CD4-positive, CD25-positive, alpha-beta regulatory T cell (primary cell): Measurements from ENCODE around the gene HSPB1. TPM values are rescaled to one million over a fixed set of nuclear protein-coding genes. Genes with fewer than 3 reads are reported as not detected.
"Not testable (repeated sequence)": the region's sequence is repeated elsewhere in the genome, so short reads cannot be mapped to it uniquely, and the experiment has no call there.

ENCODE experiments used
- ATAC-seq, 2 donors: fragments of 150-1000 bp; cut with Tn5 transposase; one replicate each; pipeline ENCODE4 v1.10.0; 2021; ENCODE audit warnings: low read depth in 2 of 2, moderate number of reproducible peaks in 2 of 2, moderate library complexity in 1 of 2
- DNase-seq, 3 donors: peaks; one replicate each; pipeline versions ENCODE4 v3.0.0 to v3.0.0-alpha.2; 2012 to 2022; ENCODE audit warnings: mixed read lengths in 1 of 3
- H3K27ac ChIP-seq: one replicate; pipeline ENCODE4 v1.7.0; 2013; ENCODE audit warnings: mild to moderate bottlenecking, low read length; ENCODE audit not compliant: insufficient read depth, poor library complexity, severe bottlenecking
- H3K27me3 ChIP-seq: one replicate; pipeline ENCODE4 v1.7.0; 2013; ENCODE audit warnings: low read length; ENCODE audit not compliant: control insufficient read depth, insufficient read depth
- H3K36me3 ChIP-seq: one replicate; pipeline ENCODE4 v1.7.0; 2013; ENCODE audit warnings: mild to moderate bottlenecking, low read length, moderate library complexity; ENCODE audit not compliant: control insufficient read depth, insufficient read depth
- H3K4me1 ChIP-seq: 2 replicates; pipeline ENCODE4 v1.7.0; 2013; ENCODE audit warnings: mild to moderate bottlenecking, low read length; ENCODE audit not compliant: insufficient read depth, control insufficient read depth, poor library complexity, severe bottlenecking
- H3K4me3 ChIP-seq: one replicate; pipeline ENCODE4 v1.7.0; 2013; ENCODE audit warnings: low read depth, mild to moderate bottlenecking, low read length, moderate library complexity
- H3K9me3 ChIP-seq, 2 experiments: 1 replicate in 1 of 2; 2 replicates in 1 of 2; pipeline ENCODE4 v1.7.0; 2013; ENCODE audit warnings: low read length in 2 of 2, mild to moderate bottlenecking in 1 of 2, moderate library complexity in 1 of 2; ENCODE audit not compliant: control insufficient read depth in 2 of 2
- H3K27ac Mint-ChIP-seq, 3 donors: one replicate each; pipeline ENCODE4 v1.8.0; 2020 to 2022; ENCODE audit warnings: mild to moderate bottlenecking in 3 of 3, mixed read lengths in 3 of 3, moderate library complexity in 2 of 3
- H3K27me3 Mint-ChIP-seq: one replicate; pipeline ENCODE4 v1.8.0; 2022; ENCODE audit warnings: mild to moderate bottlenecking, mixed read lengths
- H3K36me3 Mint-ChIP-seq: one replicate; pipeline ENCODE4 v1.8.0; 2020; ENCODE audit warnings: mixed read lengths
- H3K4me1 Mint-ChIP-seq, 4 donors: one replicate each; pipeline ENCODE4 v1.8.0; 2020 to 2022; ENCODE audit warnings: mixed read lengths in 4 of 4, mild to moderate bottlenecking in 1 of 4
- H3K4me3 Mint-ChIP-seq, 4 donors: one replicate each; pipeline ENCODE4 v1.8.0; 2020 to 2022; ENCODE audit warnings: mild to moderate bottlenecking in 4 of 4, mixed read lengths in 4 of 4, moderate library complexity in 3 of 4
- H3K9me3 Mint-ChIP-seq, 7 donors: one replicate each; pipeline ENCODE4 v1.8.0; 2020 to 2022; ENCODE audit warnings: mixed read lengths in 7 of 7, mild to moderate bottlenecking in 3 of 7, moderate library complexity in 2 of 7
- polyA plus RNA-seq, 4 donors: library from polyadenylated mRNA; unstranded; fragments of 300-500 nt; fragmentation: Illumina TruSeq; gene quantifications; one replicate each; pipeline ENCODE4 v1.2.3, GENCODE V29; 2021
- total RNA-seq: library from RNA; stranded (reverse); gene quantifications from one replicate; pipeline ENCODE4 v1.2.3, GENCODE V29; 2022

HSPB1 gene
- total and polyA plus RNA-seq, 5 donors from 2014 or later = 23.0 to 81.2 (median 51.0) TPM

- no peaks in the 10 kb centered on the region for H3K36me3 ChIP-seq
- Mint-ChIP-seq H3K27ac (peak overlapping the region in 1 of 3 donors; percentile 8), H3K36me3 (no peaks in the 10 kb centered on the region), H3K27me3 (peaks cover 37% of the 10 kb centered on the region), H3K9me3 (peaks cover 0 to 2% (median 0%) of the 10 kb centered on the region in 7 donors), H3K4me1 (peaks cover 0 to 9% (median 0%) of the 10 kb centered on the region in 4 donors), H3K4me3 (no peak overlapping the region)
- ATAC-seq = peak in 1 of 2 donors; percentile 22
- no peaks in the 10 kb centered on the region for H3K9me3 ChIP-seq
- H3K27me3 ChIP-seq = peaks cover 3% of the 10 kb centered on the region
- H3K4me3 ChIP-seq = no peak overlapping the region
- peak in 1 of 3 donors; percentile 40 for DNase-seq
- H3K4me1 ChIP-seq = peaks cover 14% of the 10 kb centered on the region
- H3K27ac ChIP-seq = no peak overlapping the region
Observed at GRCh38 chr7:76262683-76263402, 39.6 kb upstream of the HSPB1 start.

- H3K4me1 Mint-ChIP-seq = peaks cover 0 to 14% (median 2%) of the 10 kb centered on the region in 4 donors
- no peak for DNase-seq
- no peak overlapping the region for H3K4me3 Mint-ChIP-seq
- H3K27me3 Mint-ChIP-seq = peaks cover 30% of the 10 kb centered on the region
- peaks cover 0 to 2% (median 0%) of the 10 kb centered on the region in 7 donors for H3K9me3 Mint-ChIP-seq
- H3K27ac Mint-ChIP-seq = no peak overlapping the region
- Histone ChIP-seq H3K4me1 (peaks cover 6% of the 10 kb centered on the region), H3K4me3 (no peak overlapping the region), H3K27me3 (peaks cover 3% of the 10 kb centered on the region), H3K27ac (no peak overlapping the region), H3K36me3 (no peaks in the 10 kb centered on the region), H3K9me3 (no peaks in the 10 kb centered on the region)
- ATAC-seq = no peak
- no peaks in the 10 kb centered on the region for H3K36me3 Mint-ChIP-seq
Observed at GRCh38 chr7:76265299-76265698, 37.2 kb upstream of the HSPB1 start.

- H3K9me3 Mint-ChIP-seq = no peaks in the 10 kb centered on the region
- peaks cover 0 to 11% (median 2%) of the 10 kb centered on the region in 4 donors for H3K4me1 Mint-ChIP-seq
- H3K27ac Mint-ChIP-seq = no peak overlapping the region
- H3K27me3 Mint-ChIP-seq = peaks cover 33% of the 10 kb centered on the region
- ATAC-seq (no peak), DNase-seq (no peak)
- H3K9me3 ChIP-seq = no peaks in the 10 kb centered on the region
- H3K27me3 ChIP-seq = peaks cover 3% of the 10 kb centered on the region
- H3K4me3 Mint-ChIP-seq = peak overlapping the region in 2 of 4 donors; percentile 21 to 54
- H3K4me3 ChIP-seq = no peak overlapping the region
- peaks cover 6% of the 10 kb centered on the region for H3K4me1 ChIP-seq
- H3K27ac ChIP-seq = no peak overlapping the region
- H3K36me3 Mint-ChIP-seq = no peaks in the 10 kb centered on the region
- no peaks in the 10 kb centered on the region for H3K36me3 ChIP-seq
Observed at GRCh38 chr7:76267107-76267893, 35.2 kb upstream of the HSPB1 start.

GRCh38 chr7:76267894-76268183, 34.6 kb upstream of the HSPB1 start:
- H3K27ac ChIP-seq = no peak overlapping the region
- H3K4me3 ChIP-seq = no peak overlapping the region
- Mint-ChIP-seq H3K27ac (peak overlapping the region in 1 of 3 donors; percentile 48), H3K4me1 (peaks cover 0 to 11% (median 2%) of the 10 kb centered on the region in 4 donors), H3K4me3 (no peak overlapping the region), H3K36me3 (no peaks in the 10 kb centered on the region), H3K27me3 (peaks cover 33% of the 10 kb centered on the region), H3K9me3 (no peaks in the 10 kb centered on the region)
- peaks cover 6% of the 10 kb centered on the region for H3K4me1 ChIP-seq
- H3K9me3 ChIP-seq = no peaks in the 10 kb centered on the region
- H3K36me3 ChIP-seq = no peaks in the 10 kb centered on the region
- peaks cover 3% of the 10 kb centered on the region for H3K27me3 ChIP-seq
- no peak for ATAC-seq
- DNase-seq = no peak

GRCh38 chr7:76268376-76268775, 34.1 kb upstream of the HSPB1 start:
- no peak overlapping the region for H3K27ac ChIP-seq
- H3K36me3 Mint-ChIP-seq = no peaks in the 10 kb centered on the region
- H3K4me1 Mint-ChIP-seq = peaks cover 0 to 11% (median 2%) of the 10 kb centered on the region in 4 donors
- no peaks in the 10 kb centered on the region for H3K36me3 ChIP-seq
- no peak overlapping the region for H3K27ac Mint-ChIP-seq
- DNase-seq (no peak), ATAC-seq (peak in 1 of 2 donors; percentile 11)
- peaks cover 3% of the 10 kb centered on the region for H3K27me3 ChIP-seq
- no peaks in the 10 kb centered on the region for H3K9me3 Mint-ChIP-seq
- H3K4me3 ChIP-seq = no peak overlapping the region
- H3K4me3 Mint-ChIP-seq = peak overlapping the region in 1 of 4 donors; percentile 2
- no peaks in the 10 kb centered on the region for H3K9me3 ChIP-seq
- H3K4me1 ChIP-seq = peaks cover 6% of the 10 kb centered on the region
- H3K27me3 Mint-ChIP-seq = peaks cover 38% of the 10 kb centered on the region

- Histone ChIP-seq H3K4me1 (peaks cover 6% of the 10 kb centered on the region), H3K27ac (no peak overlapping the region), H3K9me3 (no peaks in the 10 kb centered on the region), H3K36me3 (no peaks in the 10 kb centered on the region), H3K4me3 (no peak overlapping the region), H3K27me3 (peaks cover 3% of the 10 kb centered on the region)
- H3K36me3 Mint-ChIP-seq = no peaks in the 10 kb centered on the region
- DNase-seq (no peak), ATAC-seq (no peak)
- H3K4me1 Mint-ChIP-seq = peaks cover 0 to 11% (median 2%) of the 10 kb centered on the region in 4 donors
- H3K27ac Mint-ChIP-seq = no peak overlapping the region
- H3K9me3 Mint-ChIP-seq = no peaks in the 10 kb centered on the region
- H3K27me3 Mint-ChIP-seq = peaks cover 46% of the 10 kb centered on the region
- H3K4me3 Mint-ChIP-seq = no peak overlapping the region
Observed at GRCh38 chr7:76269895-76270294, 32.6 kb upstream of the HSPB1 start.

- not testable (repeated sequence) for ATAC-seq, H3K9me3 ChIP-seq, H3K4me3 Mint-ChIP-seq, H3K27me3 ChIP-seq, H3K4me3 ChIP-seq, H3K9me3 Mint-ChIP-seq, H3K4me1 ChIP-seq, DNase-seq, H3K27ac ChIP-seq, H3K36me3 Mint-ChIP-seq, H3K36me3 ChIP-seq, H3K27ac Mint-ChIP-seq
- H3K27me3 Mint-ChIP-seq = peaks cover 52% of the 10 kb centered on the region
- peaks cover 0 to 11% (median 2%) of the 10 kb centered on the region in 4 donors for H3K4me1 Mint-ChIP-seq
Observed at GRCh38 chr7:76271384-76271783, 31.1 kb upstream of the HSPB1 start.
